Fibroblast of lung (primary cell): ENCODE data around the gene SRC. TPM values are rescaled to one million over a fixed set of nuclear protein-coding genes. Genes with fewer than 3 reads are reported as not detected.

Experiments
- DNase-seq, 2 donors: peaks; one replicate each; pipeline versions ENCODE4 v3.0.0 to v3.0.0-alpha.2; 2010; ENCODE audit warnings: low read depth in 2 of 2
- H2AFZ ChIP-seq: 2 replicates; pipeline ENCODE4 v1.5.1; 2012; ENCODE audit warnings: low read length, control low read depth, inconsistent platforms
- H3K27ac ChIP-seq: 2 replicates; pipeline ENCODE4 v1.5.1; 2011; ENCODE audit warnings: low read length, control low read depth; ENCODE audit not compliant: insufficient read depth
- H3K27me3 ChIP-seq: 2 replicates; pipeline ENCODE4 v1.5.1; 2011; ENCODE audit warnings: mild to moderate bottlenecking, low read length; ENCODE audit not compliant: control insufficient read depth, insufficient read depth
- H3K36me3 ChIP-seq: 2 replicates; pipeline ENCODE4 v1.5.1; 2011; ENCODE audit warnings: low read length; ENCODE audit not compliant: control insufficient read depth, insufficient read depth
- H3K4me1 ChIP-seq: 2 replicates; pipeline ENCODE4 v1.5.1; 2011; ENCODE audit warnings: low read length; ENCODE audit not compliant: control insufficient read depth, insufficient read depth; ENCODE audit errors: extremely low read depth
- H3K4me2 ChIP-seq: 2 replicates; pipeline ENCODE4 v1.5.1; 2011; ENCODE audit warnings: low read length, control low read depth; ENCODE audit not compliant: insufficient read depth; ENCODE audit errors: extremely low read depth
- H3K4me3 ChIP-seq, 4 experiments: fragments of 200-600 bp in 1 of 4; sonication (generic) in 1 of 4; replicated peaks in 1 of 4; 2 replicates each; pipeline ENCODE4 v1.5.1; 2011 to 2016; ENCODE audit warnings: low read length in 4 of 4, low read depth in 3 of 4, mild to moderate bottlenecking in 3 of 4, control low read depth in 2 of 4, inconsistent platforms in 1 of 4, mixed read lengths in 1 of 4; ENCODE audit not compliant: insufficient read depth in 1 of 4; ENCODE audit errors: control extremely low read depth in 1 of 4
- H3K79me2 ChIP-seq: 2 replicates; pipeline ENCODE4 v1.5.1; 2012; ENCODE audit warnings: mild to moderate bottlenecking, low read length, inconsistent platforms; ENCODE audit not compliant: control insufficient read depth, insufficient read depth
- H3K9ac ChIP-seq: 2 replicates; pipeline ENCODE4 v1.5.1; 2011; ENCODE audit warnings: mild to moderate bottlenecking, low read length, control low read depth; ENCODE audit not compliant: insufficient read depth
- H3K9me3 ChIP-seq: 2 replicates; pipeline ENCODE4 v1.5.1; 2012; ENCODE audit warnings: low read depth, low read length; ENCODE audit not compliant: control insufficient read depth, insufficient read depth
- H4K20me1 ChIP-seq: 2 replicates; pipeline ENCODE4 v1.5.1; 2011; ENCODE audit warnings: low read length; ENCODE audit not compliant: control insufficient read depth, insufficient read depth; ENCODE audit errors: extremely low read depth
- EZH2 ChIP-seq: IDR thresholded peaks from 2 replicates; pipeline ENCODE4 v1.5.1; 2012; ENCODE audit warnings: low read length, control low read depth, mild to moderate bottlenecking; ENCODE audit errors: missing control alignments
- polyA plus RNA-seq, 2 donors: library from polyadenylated mRNA; depleted of rRNA in 1 of 2; stranded (reverse) in 1 of 2; unstranded in 1 of 2; fragments of >200 nt; gene quantifications; 2 replicates each; pipeline ENCODE4 v1.2.1, GENCODE V29; 2011 to 2012; ENCODE audit warnings: missing spikeins in 1 of 2
- total RNA-seq: library from RNA; depleted of rRNA; stranded (reverse); fragments of >200 nt; gene quantifications from 2 replicates; pipeline ENCODE4 v1.2.1, GENCODE V29; 2014
- TF ChIP-seq, protein P1 (sequence below), 2 donors: IDR thresholded peaks in 1 of 2; conservative IDR thresholded peaks in 1 of 2; 1 replicate in 1 of 2; 2 replicates in 1 of 2; pipeline ENCODE4 v1.5.1; 2011 to 2012; ENCODE audit warnings: low read length in 2 of 2, control low read depth in 1 of 2, inconsistent platforms in 1 of 2, low read depth in 1 of 2, mild to moderate bottlenecking in 1 of 2

The SRC gene
- total and polyA plus RNA-seq, 2 donors (not counting 1 experiment from before 2014, with no cell fraction given) = 17.8 to 20.3 TPM

DNA sequence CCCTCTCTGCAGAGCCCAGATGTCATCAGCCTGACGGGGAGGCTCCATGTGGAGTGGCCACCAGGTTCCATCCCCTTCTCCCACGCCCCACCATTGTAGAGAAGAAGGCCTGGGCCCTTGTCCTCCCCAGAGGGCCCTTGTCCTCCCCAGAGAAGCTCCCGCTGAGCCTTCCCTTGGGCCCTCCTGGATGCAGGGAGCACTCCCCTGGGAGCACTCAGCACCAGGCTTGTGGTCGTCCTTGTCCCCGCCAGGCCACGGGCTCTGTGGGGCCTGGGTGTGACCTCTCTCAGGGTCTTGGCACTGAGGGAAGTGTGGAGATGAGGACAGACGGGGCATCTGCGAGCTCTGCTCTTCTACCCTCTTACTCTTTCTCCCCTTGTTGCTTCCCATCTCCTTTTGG lies 91.7 kb downstream of the SRC start:
- Histone ChIP-seq H3K27me3 (peaks cover 13% of the 10 kb centered on the region), H3K4me1 (no peaks in the 10 kb centered on the region), H3K4me3 (no peak overlapping the region), H3K79me2 (no peaks in the 10 kb centered on the region), H3K4me2 (no peak overlapping the region), H3K9ac (no peak overlapping the region), H3K9me3 (no peaks in the 10 kb centered on the region), H3K36me3 (no peaks in the 10 kb centered on the region), H2AFZ (no peak overlapping the region), H3K27ac (no peak overlapping the region), H4K20me1 (no peaks in the 10 kb centered on the region)
- no peak for TF ChIP-seq EZH2
- TF ChIP-seq, protein P1, sequence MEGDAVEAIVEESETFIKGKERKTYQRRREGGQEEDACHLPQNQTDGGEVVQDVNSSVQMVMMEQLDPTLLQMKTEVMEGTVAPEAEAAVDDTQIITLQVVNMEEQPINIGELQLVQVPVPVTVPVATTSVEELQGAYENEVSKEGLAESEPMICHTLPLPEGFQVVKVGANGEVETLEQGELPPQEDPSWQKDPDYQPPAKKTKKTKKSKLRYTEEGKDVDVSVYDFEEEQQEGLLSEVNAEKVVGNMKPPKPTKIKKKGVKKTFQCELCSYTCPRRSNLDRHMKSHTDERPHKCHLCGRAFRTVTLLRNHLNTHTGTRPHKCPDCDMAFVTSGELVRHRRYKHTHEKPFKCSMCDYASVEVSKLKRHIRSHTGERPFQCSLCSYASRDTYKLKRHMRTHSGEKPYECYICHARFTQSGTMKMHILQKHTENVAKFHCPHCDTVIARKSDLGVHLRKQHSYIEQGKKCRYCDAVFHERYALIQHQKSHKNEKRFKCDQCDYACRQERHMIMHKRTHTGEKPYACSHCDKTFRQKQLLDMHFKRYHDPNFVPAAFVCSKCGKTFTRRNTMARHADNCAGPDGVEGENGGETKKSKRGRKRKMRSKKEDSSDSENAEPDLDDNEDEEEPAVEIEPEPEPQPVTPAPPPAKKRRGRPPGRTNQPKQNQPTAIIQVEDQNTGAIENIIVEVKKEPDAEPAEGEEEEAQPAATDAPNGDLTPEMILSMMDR (conservative IDR thresholded peaks at IDR 0.05 in 1 of 2, IDR thresholded peaks at IDR 0.05 in 1 of 2; ENCODE audit: low read depth in 1 of 2, low read length in 2 of 2) = no peak
- DNase-seq = no peak

DNA sequence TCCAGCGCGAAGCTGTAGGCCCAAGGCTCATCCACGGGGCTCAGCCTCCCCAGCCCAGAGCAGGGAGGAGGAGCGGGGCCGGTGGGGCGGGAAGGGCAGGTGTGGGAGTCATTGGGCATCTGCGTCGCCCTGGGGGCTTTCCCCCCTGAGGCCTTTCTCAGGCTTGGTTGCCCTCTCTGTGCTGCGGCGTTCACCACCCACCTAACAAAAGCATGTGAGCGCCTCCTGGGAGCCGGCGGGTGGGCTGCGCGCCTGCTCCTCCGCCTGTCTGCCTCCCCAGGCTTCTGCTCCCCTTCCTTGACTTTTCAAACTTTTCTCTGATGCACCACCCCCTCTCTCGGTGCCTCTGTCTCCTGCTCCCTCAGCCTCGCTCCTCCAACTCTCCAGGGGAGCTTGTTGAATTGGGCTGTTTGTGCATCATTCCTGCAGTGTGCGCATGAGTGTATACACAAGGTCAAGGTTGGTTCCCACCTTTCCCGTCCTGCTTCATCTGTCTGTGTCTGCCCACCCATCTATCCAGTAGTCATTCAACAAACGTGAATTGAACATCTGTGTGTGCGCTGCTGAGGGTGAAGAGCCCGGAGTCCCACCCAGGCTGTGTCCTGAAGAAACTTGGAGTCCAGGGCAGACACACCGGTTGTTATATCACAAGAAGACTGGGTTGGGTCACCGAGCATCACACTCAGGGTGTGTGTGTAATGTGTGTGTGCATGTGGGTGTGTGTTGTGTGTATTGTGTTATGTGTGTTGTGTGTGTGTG lies 92.7 kb downstream of the SRC start:
- Histone ChIP-seq H3K9ac (no peak overlapping the region), H3K27me3 (peaks cover 17% of the 10 kb centered on the region), H2AFZ (no peak overlapping the region), H3K9me3 (no peaks in the 10 kb centered on the region), H4K20me1 (no peaks in the 10 kb centered on the region), H3K4me2 (no peak overlapping the region), H3K4me3 (no peak overlapping the region), H3K4me1 (no peaks in the 10 kb centered on the region), H3K27ac (no peak overlapping the region), H3K79me2 (no peaks in the 10 kb centered on the region), H3K36me3 (no peaks in the 10 kb centered on the region)
- TF ChIP-seq EZH2 = no peak
- TF ChIP-seq, protein P1 (conservative IDR thresholded peaks at IDR 0.05 in 1 of 2, IDR thresholded peaks at IDR 0.05 in 1 of 2; ENCODE audit: low read depth in 1 of 2, low read length in 2 of 2) = no peak
- no peak for DNase-seq

DNA sequence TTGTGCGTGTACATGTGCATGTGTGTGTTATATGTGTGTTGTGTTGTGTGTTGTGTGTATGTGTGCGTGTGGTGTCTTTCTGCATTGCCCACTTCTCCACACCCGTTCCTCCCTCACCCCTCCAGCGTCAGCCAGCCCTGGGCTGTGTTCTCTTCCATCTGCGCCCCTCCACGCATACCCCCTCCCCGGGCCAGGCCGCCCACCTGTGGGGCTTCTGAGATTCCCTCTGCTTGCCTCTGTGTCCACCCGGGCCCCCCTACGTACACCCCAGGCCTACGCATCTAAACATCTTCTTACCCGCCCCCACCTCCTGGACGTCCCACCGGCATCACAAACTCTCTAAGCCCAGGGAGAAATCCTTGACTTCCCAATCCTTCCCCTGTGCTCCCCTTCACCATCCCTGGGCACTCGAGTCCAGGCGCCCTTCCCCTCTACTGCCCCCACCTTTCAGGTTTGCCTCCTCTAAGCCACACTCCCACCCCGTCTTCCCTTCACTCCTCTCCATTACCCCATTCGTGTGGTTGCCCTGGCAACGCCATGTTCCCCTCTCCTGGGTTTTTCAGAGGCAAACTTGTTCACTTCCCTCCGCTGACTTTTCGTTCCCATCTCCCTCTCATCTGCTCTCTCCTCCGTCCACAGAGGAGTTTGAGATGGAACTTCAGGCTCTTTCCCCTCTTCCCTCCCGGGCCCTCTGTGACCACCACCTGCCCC lies 93.4 kb downstream of the SRC start:
- Histone ChIP-seq H3K27me3 (peaks cover 17% of the 10 kb centered on the region), H2AFZ (no peak overlapping the region), H3K27ac (no peak overlapping the region), H3K4me1 (no peaks in the 10 kb centered on the region), H3K9ac (no peak overlapping the region), H4K20me1 (no peaks in the 10 kb centered on the region), H3K79me2 (no peaks in the 10 kb centered on the region), H3K4me2 (no peak overlapping the region), H3K4me3 (no peak overlapping the region), H3K36me3 (no peaks in the 10 kb centered on the region), H3K9me3 (no peaks in the 10 kb centered on the region)
- DNase-seq = no peak
- no peak for TF ChIP-seq EZH2
- TF ChIP-seq, protein P1 (conservative IDR thresholded peaks at IDR 0.05 in 1 of 2, IDR thresholded peaks at IDR 0.05 in 1 of 2; ENCODE audit: low read depth in 1 of 2, low read length in 2 of 2) = no peak
